ENCODE data around the gene MRPL52.

MRPL52 gene

DNA sequence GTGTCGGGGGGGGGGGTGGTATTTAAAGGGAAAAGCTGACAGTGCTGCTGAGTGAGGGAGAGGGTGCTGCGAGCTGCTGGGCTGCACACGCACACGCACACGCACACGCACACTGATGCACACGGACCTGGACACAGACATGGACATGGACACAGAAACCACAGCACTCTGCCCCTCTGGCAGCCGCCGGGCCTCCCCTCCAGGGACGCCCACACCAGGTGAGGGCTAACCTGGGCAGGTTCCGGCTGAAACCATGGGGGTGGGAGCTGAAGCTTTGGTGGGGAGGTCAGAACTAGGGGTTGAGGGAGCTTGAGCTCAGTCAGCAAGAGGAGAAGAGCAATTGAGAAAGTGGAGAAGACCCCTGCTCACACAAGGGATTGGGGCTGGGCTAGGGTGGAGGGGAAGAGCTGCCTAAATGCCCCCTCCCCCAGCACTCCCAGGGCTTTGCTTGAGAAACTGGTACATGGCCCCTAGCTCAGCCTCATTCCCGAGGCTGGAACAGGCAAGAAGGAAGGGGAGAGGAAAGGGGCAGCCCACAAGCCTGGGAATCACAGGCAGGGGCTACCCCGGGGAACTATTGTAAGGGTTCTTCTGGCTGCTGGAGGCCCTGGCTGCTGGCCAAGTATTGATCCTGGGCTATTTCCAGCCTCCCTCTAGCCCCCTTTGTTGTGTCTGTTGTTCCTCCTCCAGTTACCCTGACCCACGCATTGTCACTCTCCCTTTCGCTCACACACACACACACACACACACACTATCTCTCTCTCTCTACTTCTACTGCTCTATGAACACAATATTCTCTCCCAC, 53.7 kb downstream of the MRPL52 start, which contains the start of gene REM2:
Gene REM2, plus strand, starts transcription at position 50 of the 804 bp plus-strand sequence. Its CDS starts 66 bp downstream, at position 116.
- DNase-seq (ENCODE audit: low spot score): no peak

DNA sequence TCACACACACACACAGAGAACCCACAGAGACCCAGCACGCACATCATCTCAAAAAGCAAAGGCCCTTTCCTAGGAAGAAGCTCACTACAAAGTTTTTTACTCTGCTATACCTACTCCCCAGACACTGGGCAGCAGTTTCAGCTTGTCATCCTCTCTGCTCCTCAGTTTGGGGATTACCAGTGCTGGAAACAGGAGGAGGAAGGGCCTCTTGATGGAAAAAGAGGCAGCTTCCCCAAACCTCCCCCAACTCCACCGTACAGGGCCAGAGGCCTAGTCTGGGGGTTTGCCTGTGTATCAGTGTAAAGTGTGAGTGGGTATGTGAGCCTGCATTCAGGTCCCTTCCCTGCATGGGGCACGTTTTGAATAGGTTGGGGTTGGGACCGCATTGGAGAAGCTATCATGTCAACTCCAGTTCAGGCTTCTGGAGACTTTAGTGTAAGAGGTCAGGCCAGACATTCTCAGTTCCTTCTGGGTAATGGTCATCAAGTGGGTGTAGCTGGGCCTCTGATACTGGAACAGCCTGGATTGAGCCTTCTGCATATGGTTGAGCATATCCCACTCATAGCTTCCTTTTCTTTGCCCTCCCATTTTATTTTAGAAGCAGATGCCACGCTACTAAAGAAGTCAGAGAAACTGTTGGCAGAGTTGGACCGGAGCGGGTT, 54.5 kb downstream of the MRPL52 start:
- DNase-seq (ENCODE audit: low spot score): no peak

Measured in HuH-7.5 (cell line).